Muscle of back (tissue), 11 donors: Measurements from ENCODE around the gene TJP3. TPM values are rescaled to one million over a fixed set of nuclear protein-coding genes. Genes with fewer than 3 reads are reported as not detected.

Experiments used
- DNase-seq, 3 donors: peaks; one replicate each; pipeline versions ENCODE4 v3.0.0 to v3.0.0-alpha.2; 2013
- polyA plus RNA-seq, 10 donors: library from polyadenylated mRNA; unstranded; fragments of 120-200 nt; gene quantifications; one replicate each; pipeline ENCODE4 v1.2.1, GENCODE V29; 2013; ENCODE audit not compliant: insufficient read length in 10 of 10

Gene TJP3
- polyA plus RNA-seq, 10 donors = 0.44 to 1.1 (median 0.62) TPM; not detected in 1

GRCh38 chr19:3766520-3766919 lies 58.3 kb downstream of the TJP3 start:
- DNase-seq = no peak

GRCh38 chr19:3767050-3767449 lies 58.9 kb downstream of the TJP3 start:
- DNase-seq = no peak

- DNase-seq = no peak
These were observed 60.0 kb downstream of the TJP3 start for GRCh38 chr19:3768015-3768747.

GRCh38 chr19:3768748-3769099 lies 60.5 kb downstream of the TJP3 start:
- DNase-seq = no peak

GRCh38 chr19:3769494-3769893 lies 61.3 kb downstream of the TJP3 start:
- no peak for DNase-seq

GRCh38 chr19:3770136-3770999 lies 62.2 kb downstream of the TJP3 start:
- no peak for DNase-seq

- DNase-seq = no peak
These were observed 63.1 kb downstream of the TJP3 start for GRCh38 chr19:3771000-3771905.

GRCh38 chr19:3771906-3772455 lies 63.8 kb downstream of the TJP3 start, which contains the start of gene RAX2:
Gene RAX2, minus strand, starts transcription at chr19:3772228. Its CDS starts 486 bp downstream, at chr19:3771742.
- no peak for DNase-seq

- DNase-seq = no peak
These were observed 65.8 kb downstream of the TJP3 start for GRCh38 chr19:3773814-3774515.

- DNase-seq = no peak
These were observed 66.6 kb downstream of the TJP3 start for GRCh38 chr19:3774621-3775373.

GRCh38 chr19:3775374-3775711 lies 67.2 kb downstream of the TJP3 start:
- no peak for DNase-seq

- DNase-seq = no peak
These were observed 67.6 kb downstream of the TJP3 start for GRCh38 chr19:3775831-3776230.

GRCh38 chr19:3776479-3777040 lies 68.4 kb downstream of the TJP3 start:
- DNase-seq = no peak

GRCh38 chr19:3778104-3778867 lies 70.1 kb downstream of the TJP3 start:
- DNase-seq = no peak

- no peak for DNase-seq
These were observed 70.9 kb downstream of the TJP3 start for GRCh38 chr19:3778899-3779723.

- DNase-seq = no peak
These were observed 72.7 kb downstream of the TJP3 start for GRCh38 chr19:3780786-3781304.

GRCh38 chr19:3781603-3782002 lies 73.4 kb downstream of the TJP3 start:
- DNase-seq = no peak

GRCh38 chr19:3782330-3782729 lies 74.1 kb downstream of the TJP3 start:
- no peak for DNase-seq
